NOMO-1 treated with DMSO at 0.1 percent for 48 hours (cell line): ENCODE measurements around the gene RAPGEF2.

Source experiments
- DNase-seq: peaks from one replicate; lab custom pipeline; 2025; ENCODE audit not compliant: unreplicated experiment; lab: John Stamatoyannopoulos, UW

Gene RAPGEF2

GRCh38 chr4:159398236-159398638, 295.4 kb downstream of the RAPGEF2 start:
- no peak for DNase-seq

- peak; percentile 45 for DNase-seq
Measured at GRCh38 chr4:159400558-159401225, 297.8 kb downstream of the RAPGEF2 start.

GRCh38 chr4:159401226-159401712, 298.4 kb downstream of the RAPGEF2 start:
- peak; percentile 40 for DNase-seq

GRCh38 chr4:159401791-159402380, 299.0 kb downstream of the RAPGEF2 start:
- no peak for DNase-seq
